Naive thymus-derived CD8-positive, alpha-beta T cell (primary cell): Measurements from ENCODE around the gene ZNF813. TPM values are rescaled to one million over a fixed set of nuclear protein-coding genes. Genes with fewer than 3 reads are reported as not detected.
"Not testable (repeated sequence)": the region's sequence is repeated elsewhere in the genome, so short reads cannot be mapped to it uniquely, and the experiment has no call there.

Experiments
- ATAC-seq, 2 donors: fragments of 150-1000 bp; cut with Tn5 transposase in 1 of 2; sonication (Bioruptor Pico), chemical (Tn5 transposase) in 1 of 2; 1 replicate in 1 of 2; 2 replicates in 1 of 2; pipeline ENCODE4 v1.10.0; 2021; ENCODE audit warnings: mild to moderate bottlenecking in 2 of 2, moderate library complexity in 2 of 2
- POLR2A ChIA-PET: fragments of 350-600 bp; sonication (Branson Sonifier 250); formaldehyde crosslinking; loops from one replicate; lab custom pipeline; 2021; ENCODE audit warnings: antibody characterized with exemption; lab: Charles Lee
- DNase-seq, 10 donors: peaks; one replicate each; pipeline versions ENCODE4 v3.0.0 to v3.0.0-alpha.2; 2020 to 2022
- H3K27ac Mint-ChIP-seq, 10 donors: one replicate each; pipeline ENCODE4 v1.8.0; 2020 to 2022; ENCODE audit warnings: mild to moderate bottlenecking in 10 of 10, mixed read lengths in 10 of 10, moderate library complexity in 4 of 10, inconsistent platforms in 1 of 10
- H3K27me3 Mint-ChIP-seq, 5 donors: one replicate each; pipeline ENCODE4 v1.8.0; 2021 to 2022; ENCODE audit warnings: mixed read lengths in 5 of 5
- H3K36me3 Mint-ChIP-seq, 3 donors: one replicate each; pipeline ENCODE4 v1.8.0; 2020 to 2022; ENCODE audit warnings: mixed read lengths in 3 of 3, mild to moderate bottlenecking in 2 of 3, inconsistent platforms in 1 of 3
- H3K4me1 Mint-ChIP-seq, 4 donors: one replicate each; pipeline ENCODE4 v1.8.0; 2021 to 2022; ENCODE audit warnings: mixed read lengths in 4 of 4
- H3K4me3 Mint-ChIP-seq, 10 donors: one replicate each; pipeline ENCODE4 v1.8.0; 2020 to 2022; ENCODE audit warnings: mild to moderate bottlenecking in 10 of 10, mixed read lengths in 10 of 10, moderate library complexity in 6 of 10, inconsistent platforms in 1 of 10
- H3K9me3 Mint-ChIP-seq, 9 donors: one replicate each; pipeline ENCODE4 v1.8.0; 2020 to 2022; ENCODE audit warnings: mixed read lengths in 9 of 9, mild to moderate bottlenecking in 3 of 9, inconsistent platforms in 1 of 9, moderate library complexity in 1 of 9
- polyA plus RNA-seq, 3 donors: library from polyadenylated mRNA; unstranded; fragments of 300-500 nt; fragmentation: Illumina TruSeq; gene quantifications; one replicate each; pipeline ENCODE4 v1.2.3, GENCODE V29; 2021
- total RNA-seq, 8 experiments: library from RNA in 2 of 8; stranded (reverse) in 2 of 8; gene quantifications; one replicate each; pipeline ENCODE4 v1.2.3 and lab custom pipeline; 2021 to 2026

ZNF813 gene
- total and polyA plus RNA-seq, 5 experiments from 2014 or later = 4.8 to 11.0 (median 6.9) TPM

DNA sequence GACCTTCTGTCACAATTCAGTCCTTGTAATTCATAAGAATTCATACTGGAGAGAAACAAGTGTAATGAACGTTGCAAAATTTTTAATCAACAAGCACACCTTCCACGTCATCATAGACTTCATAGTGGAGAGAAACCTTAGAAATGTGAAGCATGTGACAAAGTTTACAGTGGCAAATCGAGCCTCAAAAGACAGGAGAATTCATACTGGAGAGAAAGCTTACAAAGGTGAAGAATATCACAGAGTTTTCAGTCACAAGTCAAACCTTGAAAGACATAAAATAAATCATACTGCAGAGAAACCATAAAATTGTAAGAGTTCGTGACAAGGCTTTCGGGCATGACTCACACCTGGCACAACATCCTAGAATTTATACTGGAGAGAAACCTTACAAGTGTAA lies 24.6 kb downstream of the ZNF813 start:
- H3K4me3 Mint-ChIP-seq = no peak overlapping the region
- DNase-seq (no peak), ATAC-seq (no peak)
- POLR2A ChIA-PET = no interaction called here
- H3K27me3 Mint-ChIP-seq = no peaks in the 10 kb centered on the region
- peaks cover 44 to 76% (median 59%) of the 10 kb centered on the region in 3 donors for H3K36me3 Mint-ChIP-seq
- H3K9me3 Mint-ChIP-seq = peaks cover 0 to 98% (median 47%) of the 10 kb centered on the region in 9 donors
- H3K27ac Mint-ChIP-seq = no peak overlapping the region
- no peaks in the 10 kb centered on the region for H3K4me1 Mint-ChIP-seq

DNA sequence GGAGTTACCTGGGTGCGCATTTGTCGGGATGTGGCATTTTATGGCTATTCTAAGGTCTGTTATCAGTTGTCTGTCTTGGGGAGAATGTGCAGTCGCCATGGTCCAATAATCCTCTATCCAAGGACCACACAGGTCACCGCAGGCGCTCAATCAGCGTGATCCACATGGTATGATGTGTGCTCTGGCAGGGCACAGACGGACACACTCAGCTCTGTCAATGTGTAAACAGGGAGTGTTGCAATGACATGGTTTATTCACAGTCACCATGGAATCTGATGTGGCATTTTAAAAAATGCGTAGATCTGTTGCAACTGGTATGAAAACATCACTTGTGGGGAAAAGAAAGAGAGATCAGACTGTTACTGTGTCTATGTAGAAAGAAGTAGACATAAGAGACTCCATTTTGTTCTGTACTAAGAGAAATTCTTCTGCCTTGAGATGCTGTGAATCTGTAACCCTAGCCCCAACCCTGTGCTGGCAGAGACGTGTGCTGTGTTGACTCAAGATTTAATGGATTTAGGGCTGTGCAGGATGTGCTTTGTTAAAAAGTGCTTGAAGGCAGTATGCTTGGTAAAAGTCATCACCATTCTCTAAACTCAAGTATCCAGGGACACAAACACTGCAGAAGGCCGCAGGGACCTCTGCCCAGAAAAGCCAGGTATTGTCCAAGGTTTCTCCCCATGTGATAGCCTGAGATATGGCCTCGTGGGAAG lies 29.9 kb downstream of the ZNF813 start:
- H3K36me3 Mint-ChIP-seq = peaks cover 3 to 46% (median 42%) of the 10 kb centered on the region in 3 donors
- POLR2A ChIA-PET, H3K4me3 Mint-ChIP-seq, ATAC-seq, H3K27ac Mint-ChIP-seq, H3K4me1 Mint-ChIP-seq, DNase-seq, H3K27me3 Mint-ChIP-seq: not testable (repeated sequence)
- peaks cover 0 to 96% (median 38%) of the 10 kb centered on the region in 9 donors for H3K9me3 Mint-ChIP-seq

DNA sequence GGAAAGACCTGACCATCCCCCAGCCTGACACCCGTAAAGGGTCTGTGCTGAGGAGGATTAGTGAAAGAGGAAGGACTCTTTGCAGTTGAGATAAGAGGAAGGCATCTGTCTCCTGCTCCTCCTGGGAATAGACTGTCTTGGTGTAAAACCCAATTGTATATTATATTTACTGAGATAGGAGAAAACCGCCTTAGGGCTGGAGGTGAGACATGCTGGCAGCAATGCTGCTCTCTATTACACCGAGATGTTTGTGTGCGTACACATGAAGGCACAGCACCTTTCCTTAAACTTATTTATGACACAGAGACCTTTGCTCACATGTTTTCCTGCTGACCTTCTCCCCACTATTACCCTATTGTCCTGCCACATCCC lies 30.5 kb downstream of the ZNF813 start:
- peaks cover 5 to 10% (median 10%) of the 10 kb centered on the region in 5 donors for H3K27me3 Mint-ChIP-seq
- DNase-seq, H3K4me1 Mint-ChIP-seq, H3K27ac Mint-ChIP-seq, H3K4me3 Mint-ChIP-seq, POLR2A ChIA-PET, ATAC-seq: not testable (repeated sequence)
- H3K36me3 Mint-ChIP-seq = peaks cover 2 to 41% (median 38%) of the 10 kb centered on the region in 3 donors
- peaks cover 0 to 95% (median 36%) of the 10 kb centered on the region in 9 donors for H3K9me3 Mint-ChIP-seq

- POLR2A ChIA-PET, H3K27ac Mint-ChIP-seq, DNase-seq, ATAC-seq, H3K4me1 Mint-ChIP-seq, H3K4me3 Mint-ChIP-seq: not testable (repeated sequence)
- Mint-ChIP-seq H3K27me3 (peaks cover 9 to 38% (median 23%) of the 10 kb centered on the region in 5 donors), H3K36me3 (peaks cover 2 to 35% (median 14%) of the 10 kb centered on the region in 3 donors), H3K9me3 (peaks cover 0 to 69% (median 21%) of the 10 kb centered on the region in 9 donors)
These were observed 35.6 kb downstream of the ZNF813 start for GRCh38 chr19:53503151-53503550.

GRCh38 chr19:53503671-53504364 lies 36.3 kb downstream of the ZNF813 start:
- ATAC-seq, H3K4me1 Mint-ChIP-seq, DNase-seq, POLR2A ChIA-PET, H3K27ac Mint-ChIP-seq: not testable (repeated sequence)
- H3K27me3 Mint-ChIP-seq = peaks cover 9 to 41% (median 29%) of the 10 kb centered on the region in 5 donors
- peaks cover 2 to 31% (median 11%) of the 10 kb centered on the region in 3 donors for H3K36me3 Mint-ChIP-seq
- peaks cover 0 to 64% (median 18%) of the 10 kb centered on the region in 9 donors for H3K9me3 Mint-ChIP-seq
- H3K4me3 Mint-ChIP-seq = peak overlapping the region in 1 of 10 donors; percentile 27

- Mint-ChIP-seq H3K27me3 (peaks cover 9 to 41% (median 30%) of the 10 kb centered on the region in 5 donors), H3K36me3 (peaks cover 2 to 30% (median 11%) of the 10 kb centered on the region in 3 donors), H3K9me3 (peaks cover 0 to 59% (median 14%) of the 10 kb centered on the region in 9 donors), H3K4me3 (peak overlapping the region in 1 of 10 donors; percentile 27)
- DNase-seq, H3K27ac Mint-ChIP-seq, H3K4me1 Mint-ChIP-seq, POLR2A ChIA-PET: not testable (repeated sequence)
- ATAC-seq = peak; percentile 30 to 58
These were observed 36.8 kb downstream of the ZNF813 start for GRCh38 chr19:53504365-53504703.

DNA sequence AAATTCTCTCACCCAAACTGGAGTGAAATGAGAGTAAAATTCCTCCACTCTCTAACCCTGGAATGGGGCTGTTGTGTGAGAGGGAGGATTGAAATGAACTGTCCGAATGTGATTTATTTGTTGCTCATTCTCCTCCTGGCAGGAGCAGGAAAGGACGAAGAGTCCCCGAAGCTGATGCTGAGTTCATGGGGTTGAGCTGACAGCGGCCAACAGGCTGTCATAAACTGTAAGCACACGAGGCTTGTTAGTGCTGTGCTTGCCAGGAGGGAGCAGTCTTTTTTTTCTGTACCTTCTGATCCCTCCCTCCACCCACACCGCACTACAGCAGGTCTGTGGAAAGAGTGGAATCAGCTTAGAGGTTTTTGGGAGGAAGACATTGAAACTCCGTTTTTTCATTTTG lies 37.4 kb downstream of the ZNF813 start:
- POLR2A ChIA-PET = no interaction called here
- Mint-ChIP-seq H3K27me3 (peaks cover 9 to 41% (median 30%) of the 10 kb centered on the region in 5 donors), H3K36me3 (peaks cover 2 to 30% (median 11%) of the 10 kb centered on the region in 3 donors), H3K9me3 (peaks cover 0 to 54% (median 13%) of the 10 kb centered on the region in 9 donors), H3K4me3 (no peak overlapping the region), H3K27ac (no peak overlapping the region), H3K4me1 (no peaks in the 10 kb centered on the region)
- ATAC-seq (no peak), DNase-seq (no peak)

- Mint-ChIP-seq H3K27ac (no peak overlapping the region), H3K36me3 (peaks cover 0 to 25% (median 3%) of the 10 kb centered on the region in 3 donors), H3K9me3 (peaks cover 0 to 37% (median 8%) of the 10 kb centered on the region in 9 donors), H3K4me1 (no peaks in the 10 kb centered on the region), H3K27me3 (peaks cover 4 to 37% (median 24%) of the 10 kb centered on the region in 5 donors), H3K4me3 (no peak overlapping the region)
- POLR2A ChIA-PET = no interaction called here
- DNase-seq (no peak), ATAC-seq (no peak)
These were observed 39.2 kb downstream of the ZNF813 start for GRCh38 chr19:53506728-53507127.

GRCh38 chr19:53507523-53508442 lies 40.2 kb downstream of the ZNF813 start:
- peaks cover 2 to 34% (median 21%) of the 10 kb centered on the region in 5 donors for H3K27me3 Mint-ChIP-seq
- peak overlapping the region in 1 of 10 donors; percentile 24 for H3K27ac Mint-ChIP-seq
- H3K4me1 Mint-ChIP-seq = peaks cover 0 to 2% (median 0%) of the 10 kb centered on the region in 4 donors
- H3K36me3 Mint-ChIP-seq = peaks cover 0 to 20% (median 0%) of the 10 kb centered on the region in 3 donors
- ATAC-seq (no peak), DNase-seq (no peak)
- POLR2A ChIA-PET = no interaction called here
- no peak overlapping the region for H3K4me3 Mint-ChIP-seq
- H3K9me3 Mint-ChIP-seq = peaks cover 0 to 28% (median 4%) of the 10 kb centered on the region in 9 donors

- peak overlapping the region in 1 of 10 donors; percentile 84 for H3K27ac Mint-ChIP-seq
- peaks cover 0 to 2% (median 0%) of the 10 kb centered on the region in 4 donors for H3K4me1 Mint-ChIP-seq
- no peak for DNase-seq
- peaks cover 0 to 17% (median 4%) of the 10 kb centered on the region in 9 donors for H3K9me3 Mint-ChIP-seq
- peaks cover 2 to 27% (median 17%) of the 10 kb centered on the region in 5 donors for H3K27me3 Mint-ChIP-seq
- no peak overlapping the region for H3K4me3 Mint-ChIP-seq
- peaks cover 0 to 19% (median 0%) of the 10 kb centered on the region in 3 donors for H3K36me3 Mint-ChIP-seq
- ATAC-seq = no peak
- POLR2A ChIA-PET = no interaction called here
These were observed 41.9 kb downstream of the ZNF813 start for GRCh38 chr19:53509443-53509842.

DNA sequence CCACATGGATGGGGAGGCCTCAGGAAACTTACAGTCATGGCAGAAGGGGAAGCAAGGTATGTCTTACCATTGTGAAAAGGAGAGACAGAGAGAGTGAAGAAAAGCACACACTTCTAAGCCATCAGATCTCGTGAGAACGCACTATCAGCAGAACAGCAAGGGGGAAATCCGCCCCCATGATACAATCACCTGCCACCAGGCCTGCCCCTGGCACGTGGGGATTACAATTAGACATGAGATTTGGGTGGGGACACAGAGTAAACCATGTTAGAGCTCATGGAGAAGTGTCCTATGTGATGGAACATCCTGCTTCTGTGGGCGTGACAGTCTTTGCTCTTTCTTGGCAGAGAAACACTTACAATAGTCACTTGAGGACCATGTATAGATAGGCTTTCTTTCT lies 42.3 kb downstream of the ZNF813 start:
- H3K27ac Mint-ChIP-seq = peak overlapping the region in 1 of 10 donors; percentile 18
- H3K27me3 Mint-ChIP-seq = peaks cover 2 to 23% (median 13%) of the 10 kb centered on the region in 5 donors
- peaks cover 0 to 15% (median 4%) of the 10 kb centered on the region in 9 donors for H3K9me3 Mint-ChIP-seq
- peaks cover 0 to 2% (median 0%) of the 10 kb centered on the region in 4 donors for H3K4me1 Mint-ChIP-seq
- ATAC-seq = no peak
- peaks cover 0 to 15% (median 0%) of the 10 kb centered on the region in 3 donors for H3K36me3 Mint-ChIP-seq
- H3K4me3 Mint-ChIP-seq = no peak overlapping the region
- POLR2A ChIA-PET = no interaction called here
- DNase-seq = no peak

DNA sequence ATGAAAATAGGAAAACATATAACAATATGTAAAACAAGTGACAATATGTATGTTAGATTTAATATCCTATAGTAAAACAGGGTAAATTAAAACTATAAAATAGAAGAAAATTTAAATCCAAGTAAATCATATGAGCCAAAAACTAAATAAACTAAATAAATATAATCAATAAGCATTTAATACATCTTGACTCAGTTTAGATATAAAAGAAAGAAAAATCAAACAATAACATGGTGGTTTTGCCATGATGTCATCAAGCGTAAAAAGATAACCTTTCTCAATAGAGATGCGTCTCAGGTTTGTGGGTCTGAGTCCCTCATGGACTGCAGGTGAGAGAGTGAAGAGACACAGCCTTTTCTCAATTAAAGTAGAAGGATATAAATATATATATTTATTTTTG lies 43.8 kb downstream of the ZNF813 start:
- Mint-ChIP-seq H3K4me3 (no peak overlapping the region), H3K27me3 (peaks cover 2 to 17% (median 11%) of the 10 kb centered on the region in 5 donors), H3K36me3 (peaks cover 0 to 15% (median 0%) of the 10 kb centered on the region in 3 donors), H3K4me1 (peaks cover 0 to 2% (median 0%) of the 10 kb centered on the region in 4 donors), H3K27ac (no peak overlapping the region), H3K9me3 (peaks cover 0 to 10% (median 3%) of the 10 kb centered on the region in 9 donors)
- no peak for ATAC-seq
- POLR2A ChIA-PET = no interaction called here
- no peak for DNase-seq
